Duodenal mucosa (tissue), 2 donors: Measurements from ENCODE around the gene ODF2.
"Not testable (repeated sequence)": the region's sequence is repeated elsewhere in the genome, so short reads cannot be mapped to it uniquely, and the experiment has no call there.

Experiments used
- H3K27ac ChIP-seq: one replicate; pipeline ENCODE4 v1.7.0; 2013; ENCODE audit warnings: low read depth, low read length
- H3K27me3 ChIP-seq, 2 donors: one replicate each; pipeline ENCODE4 v1.7.0; 2013; ENCODE audit warnings: low read length in 2 of 2, control low read depth in 1 of 2; ENCODE audit not compliant: insufficient read depth in 2 of 2, control insufficient read depth in 1 of 2
- H3K36me3 ChIP-seq, 2 donors: one replicate each; pipeline ENCODE4 v1.7.0; 2013; ENCODE audit warnings: low read length in 2 of 2, control low read depth in 1 of 2; ENCODE audit not compliant: insufficient read depth in 2 of 2, control insufficient read depth in 1 of 2
- H3K4me1 ChIP-seq, 2 donors: one replicate each; pipeline ENCODE4 v1.7.0; 2013; ENCODE audit warnings: low read length in 2 of 2, control low read depth in 1 of 2; ENCODE audit not compliant: insufficient read depth in 2 of 2, control insufficient read depth in 1 of 2
- H3K4me3 ChIP-seq, 2 donors: one replicate each; pipeline ENCODE4 v1.7.0; 2013; ENCODE audit warnings: low read length in 2 of 2, low read depth in 1 of 2
- H3K9ac ChIP-seq, 2 donors: one replicate each; pipeline ENCODE4 v1.7.0; 2013; ENCODE audit warnings: low read length in 2 of 2, low read depth in 1 of 2
- H3K9me3 ChIP-seq, 2 donors: one replicate each; pipeline ENCODE4 v1.7.0; 2013; ENCODE audit warnings: low read length in 2 of 2, control low read depth in 1 of 2; ENCODE audit not compliant: control insufficient read depth in 1 of 2

ODF2 gene

GRCh38 chr9:128446505-128446904 is 9.3 kb upstream of the ODF2 start:
- H3K9me3 ChIP-seq, H3K9ac ChIP-seq, H3K27me3 ChIP-seq, H3K27ac ChIP-seq, H3K36me3 ChIP-seq, H3K4me1 ChIP-seq, H3K4me3 ChIP-seq: not testable (repeated sequence)

- Histone ChIP-seq H3K9me3 (no peaks in the 10 kb centered on the region), H3K27ac (no peak overlapping the region), H3K4me1 (no peaks in the 10 kb centered on the region), H3K9ac (no peak overlapping the region), H3K36me3 (no peaks in the 10 kb centered on the region), H3K4me3 (no peak overlapping the region), H3K27me3 (peaks cover 0 to 4% of the 10 kb centered on the region in 2 donors)
These were observed 7.1 kb upstream of the ODF2 start for GRCh38 chr9:128448746-128449145.

GRCh38 chr9:128454991-128455390 is 815 bp upstream of the ODF2 start:
- no peak overlapping the region for H3K27ac ChIP-seq

GRCh38 chr9:128456613-128457061 is 831 bp downstream of the ODF2 start:
- peak overlapping the region; percentile 81 to 91 for H3K4me3 ChIP-seq
- peaks cover 0 to 4% of the 10 kb centered on the region in 2 donors for H3K27me3 ChIP-seq
- H3K9me3 ChIP-seq: no peaks in the 10 kb centered on the region
- H3K27ac ChIP-seq: peak overlapping the region; percentile 62
- H3K4me1 ChIP-seq: peaks cover 0 to 9% of the 10 kb centered on the region in 2 donors
- H3K36me3 ChIP-seq: peaks cover 10 to 21% of the 10 kb centered on the region in 2 donors
- peak overlapping the region; percentile 54 to 74 for H3K9ac ChIP-seq

More at GRCh38 chr9:128454991-128455390, 815 bp upstream of the ODF2 start:
- Histone ChIP-seq H3K9ac (no peak overlapping the region), H3K27me3 (peaks cover 0 to 4% of the 10 kb centered on the region in 2 donors), H3K4me3 (no peak overlapping the region), H3K36me3 (peaks cover 0 to 9% of the 10 kb centered on the region in 2 donors), H3K9me3 (no peaks in the 10 kb centered on the region), H3K4me1 (peaks cover 0 to 9% of the 10 kb centered on the region in 2 donors)

- peaks cover 10 to 21% of the 10 kb centered on the region in 2 donors for H3K36me3 ChIP-seq
- H3K4me1 ChIP-seq: peaks cover 0 to 9% of the 10 kb centered on the region in 2 donors
- no peaks in the 10 kb centered on the region for H3K9me3 ChIP-seq
- no peak overlapping the region for H3K9ac ChIP-seq
- H3K27ac ChIP-seq: no peak overlapping the region
- H3K27me3 ChIP-seq: no peaks in the 10 kb centered on the region
- peak overlapping the region; percentile 81 to 91 for H3K4me3 ChIP-seq
These were observed 1.4 kb downstream of the ODF2 start for GRCh38 chr9:128457207-128457606.

GRCh38 chr9:128459011-128459410 is 3.2 kb downstream of the ODF2 start:
- no peaks in the 10 kb centered on the region for H3K27me3 ChIP-seq
- no peak overlapping the region for H3K9ac ChIP-seq
- H3K4me3 ChIP-seq: no peak overlapping the region
- H3K4me1 ChIP-seq: peaks cover 0 to 9% of the 10 kb centered on the region in 2 donors
- H3K36me3 ChIP-seq: peaks cover 13 to 30% of the 10 kb centered on the region in 2 donors
- no peaks in the 10 kb centered on the region for H3K9me3 ChIP-seq
- no peak overlapping the region for H3K27ac ChIP-seq

- H3K27me3 ChIP-seq: no peaks in the 10 kb centered on the region
- no peak overlapping the region for H3K9ac ChIP-seq
- H3K36me3 ChIP-seq: peaks cover 7 to 18% of the 10 kb centered on the region in 2 donors
- no peaks in the 10 kb centered on the region for H3K4me1 ChIP-seq
- no peak overlapping the region for H3K27ac ChIP-seq
- H3K9me3 ChIP-seq: no peaks in the 10 kb centered on the region
- H3K4me3 ChIP-seq: no peak overlapping the region
These were observed 13.3 kb downstream of the ODF2 start for GRCh38 chr9:128469070-128469469.

GRCh38 chr9:128470560-128470959 is 14.8 kb downstream of the ODF2 start:
- Histone ChIP-seq H3K27ac (no peak overlapping the region), H3K4me1 (no peaks in the 10 kb centered on the region), H3K36me3 (peaks cover 7 to 24% of the 10 kb centered on the region in 2 donors), H3K4me3 (no peak overlapping the region), H3K9ac (no peak overlapping the region), H3K27me3 (no peaks in the 10 kb centered on the region), H3K9me3 (no peaks in the 10 kb centered on the region)

- Histone ChIP-seq H3K36me3 (peaks cover 7 to 31% of the 10 kb centered on the region in 2 donors), H3K9me3 (no peaks in the 10 kb centered on the region), H3K9ac (no peak overlapping the region), H3K4me1 (no peaks in the 10 kb centered on the region), H3K4me3 (no peak overlapping the region), H3K27me3 (no peaks in the 10 kb centered on the region), H3K27ac (no peak overlapping the region)
These were observed 17.3 kb downstream of the ODF2 start for GRCh38 chr9:128473104-128473503.

- H3K36me3 ChIP-seq: peaks cover 10 to 37% of the 10 kb centered on the region in 2 donors
- H3K9me3 ChIP-seq: no peaks in the 10 kb centered on the region
- H3K27me3 ChIP-seq: no peaks in the 10 kb centered on the region
- H3K4me3 ChIP-seq: no peak overlapping the region
- H3K9ac ChIP-seq: no peak overlapping the region
- H3K4me1 ChIP-seq: no peaks in the 10 kb centered on the region
- no peak overlapping the region for H3K27ac ChIP-seq
These were observed 20.1 kb downstream of the ODF2 start for GRCh38 chr9:128475867-128476266.

GRCh38 chr9:128479262-128479661 is 23.5 kb downstream of the ODF2 start:
- Histone ChIP-seq H3K4me3 (no peak overlapping the region), H3K27ac (no peak overlapping the region), H3K9me3 (no peaks in the 10 kb centered on the region), H3K27me3 (no peaks in the 10 kb centered on the region), H3K36me3 (peaks cover 13 to 46% of the 10 kb centered on the region in 2 donors), H3K4me1 (no peaks in the 10 kb centered on the region), H3K9ac (no peak overlapping the region)
